GM21447 (cell line): ENCODE data around the gene CCDC9.
"Not testable (repeated sequence)": the region's sequence is repeated elsewhere in the genome, so short reads cannot be mapped to it uniquely, and the experiment has no call there.

Experiments used
- ATAC-seq: cut with Tn5 transposase; IDR thresholded peaks from one replicate; pipeline ENCODE4 v1.9.1; 2021; ENCODE audit not compliant: unreplicated experiment

CCDC9 gene

GRCh38 chr19:47258895-47259555 lies 2.7 kb downstream of the CCDC9 start:
- no peak for ATAC-seq

DNA sequence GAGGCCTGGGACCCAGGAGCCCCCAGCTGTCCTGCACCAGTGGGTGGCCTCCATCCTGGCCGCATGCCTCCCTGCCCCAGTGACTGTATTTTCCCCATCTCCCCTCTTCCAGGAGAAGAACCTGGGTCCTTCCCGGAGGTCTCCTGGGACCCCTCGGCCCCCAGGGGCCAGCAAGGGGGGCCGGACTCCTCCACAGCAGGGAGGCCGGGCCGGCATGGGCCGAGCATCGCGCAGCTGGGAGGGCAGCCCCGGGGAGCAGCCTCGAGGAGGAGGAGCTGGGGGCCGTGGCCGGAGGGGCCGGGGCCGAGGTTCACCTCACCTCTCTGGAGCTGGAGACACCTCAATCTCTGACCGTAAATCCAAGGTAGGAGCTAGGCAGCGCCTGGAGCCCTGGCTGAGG lies 4.2 kb downstream of the CCDC9 start:
- no peak for ATAC-seq

DNA sequence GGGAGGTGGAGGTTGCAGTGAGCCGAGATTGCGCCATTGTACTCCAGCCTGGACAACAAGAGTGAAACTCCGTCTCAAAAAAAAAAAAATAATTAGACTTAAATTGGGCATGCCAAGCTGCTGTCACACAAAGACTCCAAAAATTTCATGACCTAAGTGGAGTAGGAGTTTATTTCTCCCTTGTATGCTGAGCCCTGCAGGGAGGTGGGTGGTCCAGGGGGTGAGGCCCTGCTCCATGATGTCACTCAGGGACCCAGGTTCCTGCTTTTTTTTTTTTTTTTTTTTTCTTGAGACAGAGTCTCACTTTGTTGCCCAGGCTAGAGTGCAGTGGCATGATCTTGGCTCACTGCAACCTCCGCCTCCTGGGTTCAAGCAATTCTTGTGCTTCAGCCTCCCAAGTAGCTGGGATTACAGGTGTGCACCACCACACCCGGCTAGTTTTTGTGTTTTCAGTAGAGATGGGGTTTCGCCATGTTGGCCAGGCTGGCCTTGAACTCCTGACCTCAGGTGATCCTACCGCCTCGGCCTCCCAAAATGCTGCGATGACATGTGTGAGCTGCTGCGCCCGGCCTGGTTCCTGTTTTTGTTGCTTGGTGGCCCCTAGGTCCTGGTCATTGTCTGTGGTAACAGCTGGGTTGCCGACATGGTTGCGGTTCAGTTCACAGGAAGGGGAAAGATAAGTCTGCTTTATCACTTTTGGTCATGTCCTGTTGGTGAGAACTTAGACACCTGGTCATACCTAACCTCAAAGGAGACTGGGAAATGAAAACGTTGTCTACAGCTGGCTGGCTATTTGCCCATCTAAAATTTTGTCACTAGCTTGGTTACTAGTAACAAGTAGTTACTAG lies 5.8 kb downstream of the CCDC9 start:
- peak; percentile 68 for ATAC-seq

DNA sequence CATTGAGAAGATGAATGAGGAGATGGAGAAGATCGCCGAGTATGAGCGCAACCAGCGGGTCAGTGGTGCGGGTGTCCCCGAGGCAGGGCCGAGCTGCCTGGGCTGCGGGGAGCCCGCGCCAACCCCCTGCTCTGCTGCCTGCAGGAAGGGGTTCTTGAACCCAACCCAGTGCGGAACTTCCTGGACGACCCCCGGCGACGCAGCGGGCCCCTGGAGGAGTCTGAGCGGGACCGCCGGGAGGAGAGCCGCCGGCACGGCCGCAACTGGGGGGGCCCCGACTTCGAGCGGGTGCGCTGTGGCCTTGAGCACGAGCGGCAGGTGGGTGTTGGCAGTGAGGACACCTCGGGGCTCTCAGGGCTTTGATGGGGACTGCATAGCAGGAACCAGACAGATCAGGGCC lies 8.3 kb downstream of the CCDC9 start:
- ATAC-seq, result no peak

DNA sequence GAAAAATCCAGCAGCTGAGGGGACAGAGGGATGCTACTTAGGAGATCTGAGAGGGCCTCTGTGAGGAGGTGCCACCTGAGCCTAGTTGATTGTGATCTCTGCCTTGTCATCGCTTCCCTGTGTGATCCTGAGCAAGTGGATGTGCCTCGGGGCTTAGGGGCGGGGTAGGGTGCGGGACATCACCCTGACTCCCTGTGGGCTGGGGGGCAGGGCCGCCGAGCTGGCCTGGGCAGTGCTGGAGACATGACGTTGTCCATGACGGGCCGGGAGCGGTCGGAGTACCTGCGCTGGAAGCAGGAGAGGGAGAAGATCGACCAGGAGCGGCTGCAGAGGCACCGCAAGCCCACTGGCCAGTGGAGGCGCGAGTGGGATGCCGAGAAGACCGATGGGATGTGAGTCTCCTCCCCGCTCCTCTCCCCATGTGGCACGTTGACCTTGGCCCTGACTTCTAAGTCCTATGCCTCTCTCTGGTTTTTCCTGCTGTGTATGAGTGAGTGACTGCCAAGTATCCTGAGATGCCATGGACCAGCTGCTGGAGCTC lies 10.1 kb downstream of the CCDC9 start:
- ATAC-seq, result no peak

GRCh38 chr19:47267350-47267759 lies 11.0 kb downstream of the CCDC9 start:
- ATAC-seq, result no peak

DNA sequence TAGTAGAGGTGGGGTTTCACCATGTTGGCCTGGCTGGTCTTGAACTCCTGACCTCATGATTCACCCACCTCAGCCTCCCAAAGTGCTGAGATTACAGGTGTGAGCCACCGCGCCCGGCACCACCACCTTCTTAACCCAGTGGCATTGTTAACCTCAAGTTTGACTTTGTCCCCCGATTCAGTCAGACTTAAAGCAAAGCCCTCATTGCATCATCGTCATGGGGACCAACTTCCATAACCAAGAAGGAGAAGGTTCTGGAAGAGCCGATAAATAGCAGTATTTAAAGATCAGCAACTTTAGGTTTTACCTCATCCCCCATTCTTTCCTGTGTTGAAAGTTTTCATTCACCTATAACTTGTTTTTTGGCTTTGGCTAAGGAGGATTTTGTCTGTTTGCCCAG lies 11.7 kb downstream of the CCDC9 start:
- ATAC-seq, result no peak

- no peak for ATAC-seq
These were observed 13.3 kb downstream of the CCDC9 start for GRCh38 chr19:47269596-47269995.

DNA sequence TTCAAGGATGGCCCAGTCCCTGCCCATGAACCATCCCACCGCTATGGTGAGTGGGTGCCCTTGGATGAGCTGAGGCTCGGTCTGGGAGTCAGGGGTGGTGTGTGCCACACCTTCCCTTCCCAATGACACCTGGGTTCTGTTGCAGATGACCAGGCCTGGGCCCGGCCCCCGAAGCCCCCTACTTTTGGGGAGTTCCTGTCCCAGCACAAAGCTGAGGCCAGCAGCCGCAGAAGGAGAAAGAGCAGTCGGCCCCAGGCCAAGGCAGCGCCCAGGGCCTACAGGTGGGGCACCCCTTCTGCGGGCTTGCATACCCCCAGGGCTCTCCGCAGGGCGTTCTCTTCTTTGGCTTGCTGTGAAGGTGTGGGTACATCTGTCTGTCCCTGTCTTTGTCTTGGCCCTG lies 14.1 kb downstream of the CCDC9 start:
- ATAC-seq, result no peak

DNA sequence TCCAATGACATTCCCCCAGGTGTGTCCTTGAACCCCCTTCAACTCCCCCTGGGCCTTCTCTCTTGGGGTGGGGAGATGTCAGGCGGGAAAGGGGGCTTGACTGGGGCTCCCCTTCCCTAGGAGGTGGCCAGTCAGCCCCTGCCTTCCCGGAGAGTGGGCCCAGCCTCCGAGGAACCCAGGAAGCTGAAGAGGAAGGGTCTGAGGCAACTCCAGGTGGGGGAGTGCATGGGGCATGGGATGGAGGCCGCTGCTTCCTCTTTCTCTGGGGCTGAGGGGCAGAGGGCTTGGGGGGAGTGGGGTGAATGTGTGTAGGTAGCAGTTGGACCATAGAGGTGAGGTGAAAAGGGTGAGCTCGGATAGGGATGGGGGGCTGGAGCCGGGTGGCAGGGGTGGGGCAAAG lies 15.6 kb downstream of the CCDC9 start:
- ATAC-seq, result no peak

GRCh38 chr19:47272448-47273312 lies 16.4 kb downstream of the CCDC9 start:
- peak; percentile 4 for ATAC-seq

- peak; percentile 66 for ATAC-seq
These were observed 17.2 kb downstream of the CCDC9 start for GRCh38 chr19:47273313-47274070.

DNA sequence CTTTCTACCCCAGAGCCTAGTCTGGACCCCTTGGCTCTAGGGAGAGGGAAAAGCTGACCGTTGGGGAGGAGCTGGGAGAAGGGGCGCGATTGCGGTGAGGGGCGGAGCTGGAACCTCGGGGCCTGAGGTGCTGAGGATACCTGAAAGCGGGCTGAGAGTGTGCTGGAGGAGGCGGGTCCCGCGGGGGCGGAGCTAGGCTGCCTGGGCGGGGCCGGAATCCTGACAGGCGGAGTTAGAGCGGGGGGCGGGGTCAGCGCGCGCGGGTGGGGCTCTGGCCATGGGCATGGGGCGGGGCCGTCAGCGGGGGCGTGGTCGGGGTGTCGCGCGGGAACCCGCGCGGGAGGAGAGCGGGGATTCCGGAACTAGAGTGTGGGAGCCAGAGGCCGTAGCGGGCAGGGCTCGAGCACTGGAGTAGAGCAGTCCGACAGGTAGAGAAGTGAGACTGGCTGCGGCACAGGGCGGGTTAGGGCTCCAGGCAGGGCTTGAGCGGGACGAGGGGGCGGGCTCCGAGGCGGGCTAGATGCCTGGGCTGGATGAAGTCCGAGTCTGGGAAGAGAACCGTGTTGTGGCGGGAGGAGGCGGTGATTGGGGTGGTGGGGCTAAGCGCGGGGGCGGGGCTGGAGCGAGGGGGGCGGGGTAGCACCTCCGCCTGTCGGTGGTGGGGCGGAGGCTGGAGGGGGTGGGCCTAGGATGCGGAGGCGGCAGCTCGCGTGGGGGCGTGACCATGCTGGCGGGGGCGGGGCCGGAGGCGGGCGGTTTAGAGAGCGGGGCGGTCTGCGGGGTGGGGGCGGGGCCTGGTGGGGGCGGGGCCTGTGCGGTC lies 18.0 kb downstream of the CCDC9 start, which contains the start of gene INAFM1:
Gene INAFM1 (plus strand): TSS at position 815 of the 820 bp plus-strand sequence. CDS start 35 bp downstream, outside the sequence.
- ATAC-seq, result peak; percentile 56

GRCh38 chr19:47274891-47275761 lies 18.8 kb downstream of the CCDC9 start:
- ATAC-seq, result peak; percentile 2

GRCh38 chr19:47275791-47276461 lies 19.6 kb downstream of the CCDC9 start:
- no peak for ATAC-seq

DNA sequence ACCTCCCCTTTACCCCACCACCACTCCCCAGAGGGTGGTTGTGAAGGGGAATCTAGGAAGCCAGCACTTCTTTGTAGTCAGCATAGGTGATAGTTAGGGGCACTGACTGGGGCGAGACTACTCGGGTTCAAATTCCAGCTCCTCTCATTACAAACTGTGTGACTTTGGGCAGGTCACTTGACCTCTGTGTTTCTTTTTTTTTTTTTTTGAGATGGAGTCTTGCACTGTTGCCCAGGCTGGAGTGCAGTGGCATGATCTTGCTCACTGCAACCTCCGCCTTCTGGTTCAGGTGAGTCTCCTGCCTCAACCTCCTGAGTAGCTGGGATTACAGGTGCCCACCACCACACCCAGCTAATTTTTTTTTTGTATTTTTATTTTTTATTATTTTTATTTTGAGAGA lies 20.2 kb downstream of the CCDC9 start:
- not testable (repeated sequence) for ATAC-seq

DNA sequence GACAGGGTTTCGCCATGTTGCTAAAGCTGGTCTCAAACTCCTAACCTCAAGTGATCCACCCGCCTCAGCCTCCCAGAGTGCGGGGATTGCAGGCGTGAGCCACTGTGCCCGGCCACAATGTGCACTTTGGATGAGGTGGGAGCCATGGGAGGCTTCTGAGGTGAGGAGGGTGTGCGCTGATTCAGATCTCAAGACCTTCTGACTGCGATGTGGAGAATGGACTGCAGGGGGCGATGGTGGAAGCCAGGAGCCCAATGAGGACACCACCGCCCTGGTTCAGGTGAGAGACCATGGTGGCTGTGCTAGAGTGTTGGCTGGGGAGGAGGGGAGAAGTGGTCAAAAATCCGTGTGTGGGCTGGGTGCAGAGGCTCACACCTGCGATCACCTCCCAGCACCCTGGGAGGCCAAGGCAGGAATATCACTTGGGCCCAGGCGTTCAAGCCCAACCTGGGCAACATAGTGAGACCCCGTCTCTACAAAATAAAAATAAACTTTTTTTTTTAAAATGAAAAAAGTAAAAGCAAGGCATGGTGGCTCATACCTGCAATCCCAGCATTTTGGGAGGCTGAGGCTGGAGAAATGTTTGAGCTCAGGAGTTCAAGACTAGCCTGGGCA lies 24.0 kb downstream of the CCDC9 start:
- no peak for ATAC-seq
